SK-N-SH treated with all-trans-retinoic acid at 6 μM for 48 hours (cell line): ENCODE measurements around the gene SSBP2.

Source experiments
- ARNTL ChIP-seq: fragments of 450-650 bp; formaldehyde crosslinking; IDR thresholded peaks from 2 replicates; pipeline ENCODE4 v1.5.0; 2020; ENCODE audit warnings: low read depth, mild to moderate bottlenecking, moderate library complexity, borderline replicate concordance
- BACH2 ChIP-seq: fragments of 250-450 bp; sonication (Bioruptor Pico); IDR thresholded peaks from 2 replicates; pipeline ENCODE4 v1.9.0; 2021; ENCODE audit warnings: mild to moderate bottlenecking, borderline replicate concordance
- CSRNP3 ChIP-seq: fragments of 250-450 bp; sonication (Bioruptor Pico); IDR thresholded peaks from 2 replicates; pipeline ENCODE4 v1.5.1; 2021; ENCODE audit warnings: mild to moderate bottlenecking, moderate library complexity
- ESRRG ChIP-seq: fragments of 250-450 bp; sonication (Bioruptor Pico); IDR thresholded peaks from 2 replicates; pipeline ENCODE4 v1.6.1; 2021; ENCODE audit warnings: mild to moderate bottlenecking
- GLIS3 ChIP-seq: fragments of 250-450 bp; sonication (Bioruptor Pico); IDR thresholded peaks from 2 replicates; pipeline ENCODE4 v1.5.0; 2020; ENCODE audit warnings: mild to moderate bottlenecking, moderate library complexity
- OSR1 ChIP-seq: fragments of 250-450 bp; sonication (Bioruptor Pico); IDR thresholded peaks from 2 replicates; pipeline ENCODE4 v1.8.0; 2022; ENCODE audit warnings: moderate library complexity, mild to moderate bottlenecking, inconsistent platforms
- PATZ1 ChIP-seq: fragments of 250-450 bp; sonication (Bioruptor Pico); IDR thresholded peaks from 2 replicates; pipeline ENCODE4 v1.8.0; 2020; ENCODE audit warnings: mild to moderate bottlenecking, moderate library complexity, borderline replicate concordance
- RARB ChIP-seq: fragments of 250-450 bp; sonication (Bioruptor Pico); IDR thresholded peaks from 2 replicates; pipeline ENCODE4 v1.8.0; 2021; ENCODE audit warnings: mild to moderate bottlenecking, moderate library complexity
- SNAI2 ChIP-seq: fragments of 250-450 bp; sonication (Bioruptor Pico); IDR thresholded peaks from 2 replicates; pipeline ENCODE4 v1.5.0; 2020; ENCODE audit warnings: mild to moderate bottlenecking, moderate library complexity
- TCF4 ChIP-seq: fragments of 250-450 bp; sonication (Bioruptor Pico); IDR thresholded peaks from 2 replicates; pipeline ENCODE4 v1.8.0; 2021; ENCODE audit warnings: mild to moderate bottlenecking, moderate library complexity, borderline replicate concordance
- TSHZ2 ChIP-seq: fragments of 250-450 bp; sonication (Bioruptor Pico); IDR thresholded peaks from 2 replicates; pipeline ENCODE4 v1.5.0; 2020; ENCODE audit warnings: mild to moderate bottlenecking, moderate library complexity
- ZC3H10 ChIP-seq: fragments of 250-450 bp; sonication (Bioruptor Pico); IDR thresholded peaks from 2 replicates; pipeline ENCODE4 v1.5.1; 2021; ENCODE audit warnings: mild to moderate bottlenecking, moderate library complexity
- ZFP30 ChIP-seq: fragments of 450-650 bp; formaldehyde crosslinking; IDR thresholded peaks from 2 replicates; pipeline ENCODE4 v1.5.0; 2022; ENCODE audit warnings: mild to moderate bottlenecking, moderate library complexity
- ZNF565 ChIP-seq: fragments of 450-650 bp; formaldehyde crosslinking; conservative IDR thresholded peaks from 2 replicates; pipeline ENCODE4 v1.5.0; 2020; ENCODE audit warnings: low read depth, mild to moderate bottlenecking, moderate library complexity

- TF ChIP-seq BACH2 (CRISPR knock-in tag): no peak
- no peak for TF ChIP-seq TSHZ2 (CRISPR knock-in tag)
- TF ChIP-seq PATZ1 (CRISPR knock-in tag): no peak
- TF ChIP-seq ESRRG (CRISPR knock-in tag): no peak
- TF ChIP-seq ZFP30 (CRISPR knock-in tag): no peak
- TF ChIP-seq RARB (CRISPR knock-in tag): no peak
- TF ChIP-seq ZNF565 (CRISPR knock-in tag): no peak
- TF ChIP-seq SNAI2 (CRISPR knock-in tag): no peak
- TF ChIP-seq TCF4 (CRISPR knock-in tag): no peak
- no peak for TF ChIP-seq ARNTL
- no peak for TF ChIP-seq OSR1
- TF ChIP-seq CSRNP3: no peak
- TF ChIP-seq GLIS3 (CRISPR knock-in tag): no peak
- TF ChIP-seq ZC3H10: no peak
These were observed 12.0 kb upstream of the SSBP2 start for GRCh38 chr5:81762853-81763252.
